SIG-M5 (cell line): Measurements from ENCODE around the gene KBTBD12.

Experiments used
- DNase-seq: peaks from one replicate; lab custom pipeline; 2025; lab: John Stamatoyannopoulos, UW

KBTBD12 gene

GRCh38 chr3:128014548-128014947 lies 99.5 kb downstream of the KBTBD12 start:
- no peak for DNase-seq

GRCh38 chr3:128016502-128016901 lies 101.5 kb downstream of the KBTBD12 start:
- DNase-seq = no peak

GRCh38 chr3:128021768-128022372 lies 106.8 kb downstream of the KBTBD12 start:
- no peak for DNase-seq

- no peak for DNase-seq
Measured at GRCh38 chr3:128033102-128033501, 118.1 kb downstream of the KBTBD12 start.

- DNase-seq = no peak
Measured at GRCh38 chr3:128036119-128036518, 121.1 kb downstream of the KBTBD12 start.
